IMR-90 (cell line): ENCODE data around the gene AZIN2. TPM values are rescaled to one million over a fixed set of nuclear protein-coding genes. Genes with fewer than 3 reads are reported as not detected.
"Not testable (repeated sequence)": the region's sequence is repeated elsewhere in the genome, so short reads cannot be mapped to it uniquely, and the experiment has no call there.

Experiments used
- ATAC-seq: fragments of 200-7000 bp; cut with Tn5 transposase; 2 replicates; pipeline ENCODE4 v1.9.1; 2020; ENCODE audit warnings: low read depth, mild to moderate bottlenecking, moderate library complexity
- BruUV-seq: library from RNA; stranded (reverse); fragments of 400-500 nt; replicated peaks from 2 replicates; lab custom pipeline; 2021; lab: Mats Ljungman, UMichigan
- CTCF ChIA-PET: fragments of 300-600 bp; formaldehyde crosslinking; extraction: SDS; loops from one replicate; lab custom pipeline; 2021; ENCODE audit warnings: antibody characterized with exemption; lab: Yijun Ruan, JAX
- POLR2A ChIA-PET: fragments of 300-600 bp; sonication (Branson Sonifier 250); formaldehyde crosslinking; loops from one replicate; lab custom pipeline; 2022; ENCODE audit warnings: antibody characterized with exemption; ENCODE audit not compliant: unreplicated experiment; lab: Charles Lee
- DNase-seq: peaks from one replicate; pipeline ENCODE4 v3.0.0; 2013
- H2AFZ ChIP-seq: replicated peaks from 2 replicates; pipeline ENCODE3; 2013; ENCODE audit warnings: low read length, mild to moderate bottlenecking; ENCODE audit not compliant: poor library complexity
- H2AK5ac ChIP-seq: 2 replicates; pipeline ENCODE4 v1.6.1; 2013; ENCODE audit warnings: low read depth, low read length, inconsistent platforms
- H2AK9ac ChIP-seq: replicated peaks from 2 replicates; pipeline ENCODE3; 2013; ENCODE audit warnings: mild to moderate bottlenecking, low read depth, low read length, moderate library complexity; ENCODE audit not compliant: poor library complexity
- H2BK120ac ChIP-seq: 2 replicates; pipeline ENCODE4 v1.6.1; 2013; ENCODE audit warnings: low read depth, low read length, inconsistent platforms
- H2BK15ac ChIP-seq: 3 replicates; pipeline ENCODE4 v1.6.1; 2013; ENCODE audit warnings: low read depth, low read length, inconsistent platforms
- H2BK20ac ChIP-seq: 2 replicates; pipeline ENCODE4 v1.6.1; 2013; ENCODE audit warnings: low read depth, mild to moderate bottlenecking, inconsistent platforms, low read length, moderate library complexity
- H2BK5ac ChIP-seq: 2 replicates; pipeline ENCODE4 v1.6.1; 2013; ENCODE audit warnings: mild to moderate bottlenecking, low read depth, low read length, inconsistent platforms; ENCODE audit not compliant: poor library complexity, severe bottlenecking
- H3K14ac ChIP-seq: replicated peaks from 2 replicates; pipeline ENCODE4 v1.6.1; 2013; ENCODE audit warnings: low read depth, low read length, inconsistent platforms
- H3K18ac ChIP-seq: 2 replicates; pipeline ENCODE4 v1.6.1; 2013; ENCODE audit warnings: low read depth, low read length, control low read depth
- H3K23ac ChIP-seq: 2 replicates; pipeline ENCODE4 v1.6.1; 2013; ENCODE audit warnings: low read depth, low read length, inconsistent platforms
- H3K27ac ChIP-seq: 2 replicates; pipeline ENCODE4 v1.5.1; 2013; ENCODE audit warnings: mild to moderate bottlenecking, control low read depth, low read length; ENCODE audit not compliant: insufficient read depth
- H3K27me3 ChIP-seq: 2 replicates; pipeline ENCODE4 v1.6.1; 2013; ENCODE audit warnings: low read length; ENCODE audit not compliant: control insufficient read depth, insufficient read depth
- H3K36me3 ChIP-seq: 2 replicates; pipeline ENCODE4 v1.6.1; 2013; ENCODE audit warnings: low read length, mixed read lengths; ENCODE audit not compliant: control insufficient read depth, insufficient read depth
- H3K4ac ChIP-seq: 2 replicates; pipeline ENCODE4 v1.6.1; 2013; ENCODE audit warnings: low read depth, low read length, inconsistent platforms
- H3K4me1 ChIP-seq: 2 replicates; pipeline ENCODE4 v1.6.1; 2013; ENCODE audit warnings: low read length, mixed read lengths; ENCODE audit not compliant: control insufficient read depth, insufficient read depth
- H3K4me2 ChIP-seq: 2 replicates; pipeline ENCODE4 v1.6.1; 2013; ENCODE audit warnings: low read depth, mild to moderate bottlenecking, control low read depth, low read length, moderate library complexity
- H3K4me3 ChIP-seq: 2 replicates; pipeline ENCODE4 v1.5.1; 2013; ENCODE audit warnings: low read depth, mild to moderate bottlenecking, control low read depth, low read length, moderate library complexity; ENCODE audit not compliant: insufficient read depth
- H3K56ac ChIP-seq: 2 replicates; pipeline ENCODE4 v1.6.1; 2013; ENCODE audit warnings: low read length, inconsistent platforms; ENCODE audit not compliant: insufficient read depth; ENCODE audit errors: extremely low read depth
- H3K79me1 ChIP-seq, 2 experiments: 2 replicates each; pipeline ENCODE4 v1.6.1; 2013; ENCODE audit warnings: low read length in 2 of 2, inconsistent platforms in 1 of 2, low read depth in 1 of 2
- H3K9ac ChIP-seq: 2 replicates; pipeline ENCODE4 v1.6.1; 2013; ENCODE audit warnings: low read depth, low read length, control low read depth
- H3K9me1 ChIP-seq: 2 replicates; pipeline ENCODE4 v1.6.1; 2013; ENCODE audit warnings: low read length, inconsistent platforms; ENCODE audit not compliant: insufficient read depth
- H3K9me3 ChIP-seq: 2 replicates; pipeline ENCODE4 v1.6.1; 2013; ENCODE audit warnings: low read length; ENCODE audit not compliant: control insufficient read depth, insufficient read depth
- H4K20me1 ChIP-seq: 2 replicates; pipeline ENCODE4 v1.6.1; 2013; ENCODE audit warnings: low read length, inconsistent platforms; ENCODE audit not compliant: insufficient read depth
- H4K5ac ChIP-seq: 2 replicates; pipeline ENCODE4 v1.6.1; 2013; ENCODE audit warnings: mild to moderate bottlenecking, low read depth, low read length, control low read depth
- H4K8ac ChIP-seq, 2 experiments: 2 replicates each; pipeline ENCODE4 v1.6.1; 2013; ENCODE audit warnings: low read depth in 2 of 2, low read length in 2 of 2, control low read depth in 1 of 2, inconsistent platforms in 1 of 2
- H4K91ac ChIP-seq: 2 replicates; pipeline ENCODE4 v1.6.1; 2013; ENCODE audit warnings: low read depth, low read length, inconsistent platforms; ENCODE audit not compliant: insufficient read depth
- WGBS, 2 experiments: methylation state at CpG; one replicate each; pipeline versions ENCODE4 v1.1.5 to v1.1.7; 2013; ENCODE audit warnings: missing lambda C conversion rate in 2 of 2; ENCODE audit not compliant: insufficient read length in 1 of 2; ENCODE audit errors: extremely low coverage in 2 of 2; 5-methylcytosine and 5-hydroxymethylcytosine counted together
- dilution Hi-C: fragments of 300-500 bp; cut with HindIII; formaldehyde crosslinking; loops from one replicate; pipeline ENCODE4 v1.14.3; 2018; ENCODE audit warnings: low sequenced_read_pairs; ENCODE audit not compliant: unreplicated experiment
- in situ Hi-C: fragments of 300-500 bp; cut with MboI; formaldehyde crosslinking; loops from 3 replicates; pipeline ENCODE4 v1.14.3; 2019; ENCODE audit warnings: low sequenced_read_pairs, inconsistent platforms, mixed read lengths
- intact Hi-C: fragments of 100-400 bp; cut with micrococcal nuclease; formaldehyde crosslinking; loops from 2 replicates; pipeline ENCODE4 v1.10.0; 2022
- polyA plus RNA-seq, 3 experiments: library from polyadenylated mRNA; depleted of rRNA; stranded (reverse); fragments of >200 nt; gene quantifications; 2 replicates each; pipeline ENCODE4 v1.2.3, GENCODE V29; 2012; ENCODE audit warnings: low replicate concordance in 1 of 3
- total RNA-seq: library from RNA; depleted of rRNA; stranded (reverse); fragments of >200 nt; gene quantifications from 2 replicates; pipeline ENCODE4 v1.2.3, GENCODE V29; 2012

The AZIN2 gene
- total and polyA plus RNA-seq, 2 of the 4 experiments (the other 2 are of a cell fraction), result 4.7 to 8.9 TPM

GRCh38 chr1:33068108-33068507, 12.8 kb upstream of the AZIN2 start:
- H2BK20ac ChIP-seq, POLR2A ChIA-PET, H2AFZ ChIP-seq, H2BK5ac ChIP-seq, in situ Hi-C loops, CTCF ChIA-PET, ATAC-seq, H3K56ac ChIP-seq, BruUV-seq, H2BK120ac ChIP-seq, H3K79me1 ChIP-seq, H3K23ac ChIP-seq, H4K8ac ChIP-seq, DNase-seq, H4K91ac ChIP-seq, H2AK5ac ChIP-seq, H3K4me3 ChIP-seq, H4K20me1 ChIP-seq, H3K36me3 ChIP-seq, H3K18ac ChIP-seq, H3K14ac ChIP-seq, H3K27ac ChIP-seq, H4K5ac ChIP-seq, H3K4me2 ChIP-seq, H3K4ac ChIP-seq, H3K4me1 ChIP-seq, H2AK9ac ChIP-seq, dilution Hi-C loops, H3K9ac ChIP-seq, H2BK15ac ChIP-seq, intact Hi-C loops, H3K9me1 ChIP-seq: not testable (repeated sequence)
- H3K27me3 ChIP-seq, result peaks cover 14% of the 10 kb centered on the region
- H3K9me3 ChIP-seq, result peaks cover 19% of the 10 kb centered on the region
- WGBS, 2 experiments, result no CpG with 5 or more reads among the region's 2 CpGs
